ENCODE data around the gene UBE3C.
"Not testable (repeated sequence)": the region's sequence is repeated elsewhere in the genome, so short reads cannot be mapped to it uniquely, and the experiment has no call there.

Gene UBE3C

GRCh38 chr7:157122800-157123495 lies 15.8 kb upstream of the UBE3C start:
- TF ChIP-seq CTCF (IDR thresholded peaks at IDR 0.05; ENCODE audit: low read depth, low read length), result no peak
- DNase-seq (ENCODE audit: low read depth in 2 of 2), result no peak
- no peak overlapping the region for H3K4me3 ChIP-seq (replicated peaks in 1 of 2; ENCODE audit: low read depth in 2 of 2, low read length in 2 of 2)

- DNase-seq (ENCODE audit: low read depth in 2 of 2), result no peak
- no peak overlapping the region for H3K4me3 ChIP-seq (replicated peaks in 1 of 2; ENCODE audit: low read depth in 2 of 2, low read length in 2 of 2)
- no peak for TF ChIP-seq CTCF (IDR thresholded peaks at IDR 0.05; ENCODE audit: low read depth, low read length)
Observed at GRCh38 chr7:157124690-157125089, 14.0 kb upstream of the UBE3C start.

- no peak overlapping the region for H3K4me3 ChIP-seq (replicated peaks in 1 of 2; ENCODE audit: low read depth in 2 of 2, low read length in 2 of 2)
- no peak for TF ChIP-seq CTCF (IDR thresholded peaks at IDR 0.05; ENCODE audit: low read depth, low read length)
- no peak for DNase-seq (ENCODE audit: low read depth in 2 of 2)
Observed at GRCh38 chr7:157125376-157126223, 13.1 kb upstream of the UBE3C start.

- DNase-seq (ENCODE audit: low read depth in 2 of 2), result no peak
- H3K4me3 ChIP-seq (replicated peaks in 1 of 2; ENCODE audit: low read depth in 2 of 2, low read length in 2 of 2), result no peak overlapping the region
- no peak for TF ChIP-seq CTCF (IDR thresholded peaks at IDR 0.05; ENCODE audit: low read depth, low read length)
Observed at GRCh38 chr7:157126921-157127320, 11.8 kb upstream of the UBE3C start.

- no peak overlapping the region for H3K4me3 ChIP-seq (replicated peaks in 1 of 2; ENCODE audit: low read depth in 2 of 2, low read length in 2 of 2)
- no peak for DNase-seq (ENCODE audit: low read depth in 2 of 2)
- TF ChIP-seq CTCF (IDR thresholded peaks at IDR 0.05; ENCODE audit: low read depth, low read length), result no peak
Observed at GRCh38 chr7:157129200-157129599, 9.5 kb upstream of the UBE3C start.

GRCh38 chr7:157129907-157130460 lies 8.7 kb upstream of the UBE3C start:
- no peak for TF ChIP-seq CTCF (IDR thresholded peaks at IDR 0.05; ENCODE audit: low read depth, low read length)
- DNase-seq (ENCODE audit: low read depth in 2 of 2), result no peak
- H3K4me3 ChIP-seq (replicated peaks in 1 of 2; ENCODE audit: low read depth in 2 of 2, low read length in 2 of 2), result no peak overlapping the region

GRCh38 chr7:157130849-157131248 lies 7.9 kb upstream of the UBE3C start:
- not testable (repeated sequence) for H3K4me3 ChIP-seq (replicated peaks in 1 of 2; ENCODE audit: low read depth in 2 of 2, low read length in 2 of 2); DNase-seq (ENCODE audit: low read depth in 2 of 2)

All from cardiac fibroblast (primary cell).